PC-9 (cell line): ENCODE measurements around the gene ANO2.

Experiments
- EZH2 ChIP-seq: fragments of 200-600 bp; sonication (generic); IDR thresholded peaks from 2 replicates; pipeline ENCODE4 v1.8.0; 2017; ENCODE audit warnings: antibody characterized with exemption, low read depth
- TF ChIP-seq, protein P1 (sequence below): fragments of 200-600 bp; sonication (generic); conservative IDR thresholded peaks from 2 replicates; pipeline ENCODE4 v1.6.1; 2017; ENCODE audit warnings: mixed run types, antibody characterized with exemption, mild to moderate bottlenecking, moderate library complexity

GRCh38 chr12:5577741-5578140 lies 367.3 kb downstream of the ANO2 start:
- TF ChIP-seq, protein P1, sequence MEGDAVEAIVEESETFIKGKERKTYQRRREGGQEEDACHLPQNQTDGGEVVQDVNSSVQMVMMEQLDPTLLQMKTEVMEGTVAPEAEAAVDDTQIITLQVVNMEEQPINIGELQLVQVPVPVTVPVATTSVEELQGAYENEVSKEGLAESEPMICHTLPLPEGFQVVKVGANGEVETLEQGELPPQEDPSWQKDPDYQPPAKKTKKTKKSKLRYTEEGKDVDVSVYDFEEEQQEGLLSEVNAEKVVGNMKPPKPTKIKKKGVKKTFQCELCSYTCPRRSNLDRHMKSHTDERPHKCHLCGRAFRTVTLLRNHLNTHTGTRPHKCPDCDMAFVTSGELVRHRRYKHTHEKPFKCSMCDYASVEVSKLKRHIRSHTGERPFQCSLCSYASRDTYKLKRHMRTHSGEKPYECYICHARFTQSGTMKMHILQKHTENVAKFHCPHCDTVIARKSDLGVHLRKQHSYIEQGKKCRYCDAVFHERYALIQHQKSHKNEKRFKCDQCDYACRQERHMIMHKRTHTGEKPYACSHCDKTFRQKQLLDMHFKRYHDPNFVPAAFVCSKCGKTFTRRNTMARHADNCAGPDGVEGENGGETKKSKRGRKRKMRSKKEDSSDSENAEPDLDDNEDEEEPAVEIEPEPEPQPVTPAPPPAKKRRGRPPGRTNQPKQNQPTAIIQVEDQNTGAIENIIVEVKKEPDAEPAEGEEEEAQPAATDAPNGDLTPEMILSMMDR = no peak
- no peak for TF ChIP-seq EZH2
